HCT116 (cell line): Measurements from ENCODE around the gene SYT3. TPM values are rescaled to one million over a fixed set of nuclear protein-coding genes. Genes with fewer than 3 reads are reported as not detected.
A peak's percentile ranks its signal among the peaks of the same experiment; 100 is the strongest.

Experiments
- ATAC-seq: fragments of 200-7000 bp; cut with Tn5 transposase; 2 replicates; pipeline ENCODE4 v1.9.1; 2020; ENCODE audit warnings: mild to moderate bottlenecking, moderate library complexity
- BruUV-seq: library from RNA; stranded (reverse); fragments of 400-500 nt; replicated peaks from 2 replicates; lab custom pipeline; 2021; lab: Mats Ljungman, UMichigan
- CTCF ChIA-PET: fragments of 300-600 bp; sonication (Branson Sonifier 250); formaldehyde crosslinking; loops from one replicate; lab custom pipeline; 2021; ENCODE audit warnings: antibody characterized with exemption; lab: Charles Lee
- POLR2A ChIA-PET: fragments of 300-600, 350-600 bp; sonication (Branson Sonifier 250); formaldehyde crosslinking; loops from one replicate; lab custom pipeline; 2021; ENCODE audit warnings: antibody characterized with exemption; lab: Charles Lee
- RAD21 ChIA-PET, 2 experiments: fragments of 300-600 bp; sonication (Branson Sonifier 250); formaldehyde crosslinking; loops; one replicate each; lab custom pipeline; 2023; ENCODE audit warnings: low total read pairs in 2 of 2; ENCODE audit not compliant: uncharacterized antibody in 2 of 2, unreplicated experiment in 2 of 2, low non-redundant PET in 1 of 2; lab: Charles Lee
- DNase-seq: peaks from one replicate; pipeline ENCODE4 v3.0.0-alpha.2; 2010; ENCODE audit warnings: low read depth, low spot score
- H2AFZ ChIP-seq: fragments of 200-600 bp; shearing (Covaris generic), sonication (generic); 2 replicates; pipeline ENCODE4 v1.6.1; 2017; ENCODE audit warnings: low read depth, mixed run types, mixed read lengths, antibody characterized with exemption, low read length; ENCODE audit not compliant: poor library complexity, severe bottlenecking
- H3K27ac ChIP-seq: 2 replicates; pipeline ENCODE4 v1.5.1; 2012; ENCODE audit warnings: low read depth, low read length
- H3K27me3 ChIP-seq: fragments of 200-600 bp; sonication (generic); 2 replicates; pipeline ENCODE4 v1.6.1; 2016; ENCODE audit warnings: mixed run types, low read length, mixed read lengths; ENCODE audit not compliant: insufficient read depth
- H3K36me3 ChIP-seq, 2 experiments: fragments of 200-500 bp in 1 of 2; fragments of 200-600 bp in 1 of 2; sonication (Bioruptor generic) in 1 of 2; sonication (generic) in 1 of 2; 2 replicates each; pipeline versions ENCODE4 v1.5.1 to v1.6.1; 2014 to 2016; ENCODE audit warnings: low read length in 2 of 2, inconsistent platforms in 1 of 2, mixed read lengths in 1 of 2, mixed run types in 1 of 2; ENCODE audit not compliant: insufficient read depth in 2 of 2, control insufficient read depth in 1 of 2
- H3K4me1 ChIP-seq, 2 experiments: fragments of 200-600 bp in 1 of 2; sonication (generic) in 1 of 2; 2 replicates each; pipeline versions ENCODE4 v1.5.1 to v1.6.1; 2012 to 2017; ENCODE audit warnings: low read length in 2 of 2, inconsistent platforms in 1 of 2, mild to moderate bottlenecking in 1 of 2, mixed read lengths in 1 of 2, mixed run types in 1 of 2, moderate library complexity in 1 of 2; ENCODE audit not compliant: insufficient read depth in 2 of 2, control insufficient read depth in 1 of 2
- H3K4me2 ChIP-seq: fragments of 200-600 bp; sonication (generic); 2 replicates; pipeline ENCODE4 v1.6.1; 2017; ENCODE audit warnings: mixed run types, low read length, mixed read lengths
- H3K4me3 ChIP-seq, 2 experiments: fragments of 200-600 bp in 1 of 2; sonication (generic) in 1 of 2; replicated peaks in 1 of 2; 2 replicates each; pipeline ENCODE4 v1.5.1; 2011 to 2016; ENCODE audit warnings: low read length in 2 of 2, control low read depth in 1 of 2, low read depth in 1 of 2, mild to moderate bottlenecking in 1 of 2, mixed read lengths in 1 of 2, mixed run types in 1 of 2
- H3K79me2 ChIP-seq: fragments of 200-600 bp; sonication (generic); 2 replicates; pipeline ENCODE4 v1.6.1; 2017; ENCODE audit warnings: mild to moderate bottlenecking, mixed run types, low read length, moderate library complexity, mixed read lengths; ENCODE audit not compliant: insufficient read depth
- H3K9ac ChIP-seq: fragments of 200-600 bp; sonication (generic); 2 replicates; pipeline ENCODE4 v1.6.1; 2016; ENCODE audit warnings: low read length, mixed read lengths
- H3K9me2 ChIP-seq: fragments of 200-600 bp; sonication (generic), shearing (Covaris generic); 2 replicates; pipeline ENCODE4 v1.6.1; 2017; ENCODE audit warnings: mixed run types, mild to moderate bottlenecking, moderate library complexity; ENCODE audit not compliant: insufficient read depth
- H3K9me3 ChIP-seq, 2 experiments: fragments of 200-500 bp in 1 of 2; fragments of 200-600 bp in 1 of 2; sonication (Bioruptor generic) in 1 of 2; sonication (generic) in 1 of 2; 2 replicates each; pipeline ENCODE4 v1.6.1; 2014 to 2017; ENCODE audit warnings: low read length in 2 of 2, mixed read lengths in 2 of 2, inconsistent platforms in 1 of 2, low read depth in 1 of 2, mild to moderate bottlenecking in 1 of 2, mixed run types in 1 of 2, moderate library complexity in 1 of 2; ENCODE audit not compliant: control insufficient read depth in 1 of 2, insufficient read depth in 1 of 2
- H4K20me1 ChIP-seq: fragments of 200-600 bp; sonication (generic), shearing (Covaris generic); 2 replicates; pipeline ENCODE4 v1.6.1; 2017; ENCODE audit warnings: mixed run types, mild to moderate bottlenecking, moderate library complexity; ENCODE audit not compliant: insufficient read depth
- CBX3 ChIP-seq: IDR thresholded peaks from 2 replicates; pipeline ENCODE4 v1.6.1; 2012; ENCODE audit warnings: low read depth
- CEBPB ChIP-seq: IDR thresholded peaks from 2 replicates; pipeline ENCODE4 v1.6.1; 2012; ENCODE audit warnings: low read depth
- EGR1 ChIP-seq: IDR thresholded peaks from 2 replicates; pipeline ENCODE4 v1.6.1; 2012; ENCODE audit warnings: low read depth
- ELF1 ChIP-seq: IDR thresholded peaks from 2 replicates; pipeline ENCODE4 v1.6.1; 2012; ENCODE audit warnings: low read depth, borderline replicate concordance
- EZH2 ChIP-seq: fragments of 200-600 bp; sonication (generic); IDR thresholded peaks from 2 replicates; pipeline ENCODE4 v1.6.1; 2017; ENCODE audit warnings: antibody characterized with exemption, mixed run types
- FOSL1 ChIP-seq: IDR thresholded peaks from 2 replicates; pipeline ENCODE4 v1.6.1; 2012; ENCODE audit warnings: low read depth
- RAD21 ChIP-seq: IDR thresholded peaks from 2 replicates; pipeline ENCODE4 v1.6.1; 2012; ENCODE audit warnings: low read depth, mild to moderate bottlenecking
- SP1 ChIP-seq: IDR thresholded peaks from 2 replicates; pipeline ENCODE4 v1.6.1; 2012; ENCODE audit warnings: low read depth
- YY1 ChIP-seq: IDR thresholded peaks from 2 replicates; pipeline ENCODE4 v1.6.1; 2011; ENCODE audit warnings: low read length, low read depth, moderate library complexity, mild to moderate bottlenecking; ENCODE audit not compliant: insufficient replicate concordance; ENCODE audit errors: extremely low read depth
- intact Hi-C: fragments of 100-400 bp; cut with micrococcal nuclease; formaldehyde crosslinking; loops from 2 replicates; pipeline ENCODE4 v1.10.0; 2022
- total RNA-seq: library from RNA; stranded (reverse); gene quantifications from one replicate; pipeline ENCODE4 v1.2.1, GENCODE V29; 2021; ENCODE audit not compliant: unreplicated experiment
- TF ChIP-seq, protein P1 (sequence below): IDR thresholded peaks from 2 replicates; pipeline ENCODE4 v1.6.1; 2011; ENCODE audit warnings: mild to moderate bottlenecking, low read length, moderate library complexity; ENCODE audit not compliant: insufficient replicate concordance; ENCODE audit errors: extremely low read depth
- TF ChIP-seq, protein P2 (sequence below): IDR thresholded peaks from 2 replicates; pipeline ENCODE4 v1.6.1; 2012

The SYT3 gene
- total RNA-seq, 1 experiment from 2014 or later: 4.6 TPM

DNA sequence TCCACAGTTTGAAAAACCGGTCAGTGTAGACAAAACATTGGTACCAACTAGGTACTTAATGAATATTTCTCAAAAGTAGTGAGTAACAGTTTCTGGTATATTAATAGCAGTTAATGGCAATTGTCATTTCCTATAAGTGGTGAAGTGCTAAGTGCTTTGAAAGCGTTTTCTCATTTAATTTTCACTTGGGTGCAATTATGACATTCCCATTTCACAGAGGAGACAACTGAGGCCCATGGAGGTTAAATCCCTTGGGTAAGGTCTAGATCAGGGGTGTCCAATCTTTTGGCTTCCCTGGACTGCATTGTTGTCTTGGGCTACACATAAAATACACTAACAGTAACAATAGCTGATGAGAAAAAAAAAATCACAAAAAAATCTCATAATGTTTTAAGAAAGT lies 687 bp upstream of the SYT3 start:
- DNase-seq: no peak
- Histone ChIP-seq H3K9me3 (no peaks in the 10 kb centered on the region), H3K4me2 (peak overlapping the region; percentile 98), H3K9me2 (no peaks in the 10 kb centered on the region), H3K4me3 (peak overlapping the region; percentile 53 to 68), H3K27ac (no peak overlapping the region; the same call in 1 of the 2 replicates), H3K27me3 (peaks cover 35% of the 10 kb centered on the region), H3K9ac (peak overlapping the region; percentile 60; the same call in 1 of the 2 replicates), H3K4me1 (peaks cover 8 to 14% of the 10 kb centered on the region in 2 experiments; a peak in 3 of 4 replicates), H4K20me1 (no peaks in the 10 kb centered on the region), H2AFZ (peak overlapping the region; percentile 90), H3K36me3 (no peaks in the 10 kb centered on the region), H3K79me2 (no peaks in the 10 kb centered on the region)
- POLR2A ChIA-PET: no interaction called here
- ATAC-seq: no peak
- CTCF ChIA-PET: no interaction called here
- no TSS peak for BruUV-seq
- RAD21 ChIA-PET: no interaction called here
- intact Hi-C loops: no loop called here
- TF ChIP-seq EZH2: no peak
- no peak for TF ChIP-seq RAD21
- TF ChIP-seq, protein P1, sequence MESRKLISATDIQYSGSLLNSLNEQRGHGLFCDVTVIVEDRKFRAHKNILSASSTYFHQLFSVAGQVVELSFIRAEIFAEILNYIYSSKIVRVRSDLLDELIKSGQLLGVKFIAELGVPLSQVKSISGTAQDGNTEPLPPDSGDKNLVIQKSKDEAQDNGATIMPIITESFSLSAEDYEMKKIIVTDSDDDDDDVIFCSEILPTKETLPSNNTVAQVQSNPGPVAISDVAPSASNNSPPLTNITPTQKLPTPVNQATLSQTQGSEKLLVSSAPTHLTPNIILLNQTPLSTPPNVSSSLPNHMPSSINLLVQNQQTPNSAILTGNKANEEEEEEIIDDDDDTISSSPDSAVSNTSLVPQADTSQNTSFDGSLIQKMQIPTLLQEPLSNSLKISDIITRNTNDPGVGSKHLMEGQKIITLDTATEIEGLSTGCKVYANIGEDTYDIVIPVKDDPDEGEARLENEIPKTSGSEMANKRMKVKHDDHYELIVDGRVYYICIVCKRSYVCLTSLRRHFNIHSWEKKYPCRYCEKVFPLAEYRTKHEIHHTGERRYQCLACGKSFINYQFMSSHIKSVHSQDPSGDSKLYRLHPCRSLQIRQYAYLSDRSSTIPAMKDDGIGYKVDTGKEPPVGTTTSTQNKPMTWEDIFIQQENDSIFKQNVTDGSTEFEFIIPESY: no peak
- TF ChIP-seq CEBPB: no peak
- TF ChIP-seq ELF1: no peak
- no peak for TF ChIP-seq FOSL1
- TF ChIP-seq CBX3: no peak
- TF ChIP-seq, protein P2, sequence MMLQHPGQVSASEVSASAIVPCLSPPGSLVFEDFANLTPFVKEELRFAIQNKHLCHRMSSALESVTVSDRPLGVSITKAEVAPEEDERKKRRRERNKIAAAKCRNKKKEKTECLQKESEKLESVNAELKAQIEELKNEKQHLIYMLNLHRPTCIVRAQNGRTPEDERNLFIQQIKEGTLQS: no peak
- no peak for TF ChIP-seq EGR1
- TF ChIP-seq SP1: no peak
- TF ChIP-seq YY1: no peak
